Stimulated activated CD4-positive, alpha-beta T cell treated with anti-CD3 and anti-CD28 coated beads, Interleukin-1b, Interleukin-23, amount 100 ng/mL, for 24 hours (primary cell): Measurements from ENCODE around the gene MCEMP1.
A peak's percentile ranks its signal among the peaks of the same experiment; 100 is the strongest.
"Not testable (repeated sequence)": the region's sequence is repeated elsewhere in the genome, so short reads cannot be mapped to it uniquely, and the experiment has no call there.

Experiments
- DNase-seq, 4 experiments: peaks; one replicate each; pipeline ENCODE4 v3.0.0-alpha.2; 2020; ENCODE audit warnings: low read depth in 4 of 4, low spot score in 1 of 4

MCEMP1 gene

DNA sequence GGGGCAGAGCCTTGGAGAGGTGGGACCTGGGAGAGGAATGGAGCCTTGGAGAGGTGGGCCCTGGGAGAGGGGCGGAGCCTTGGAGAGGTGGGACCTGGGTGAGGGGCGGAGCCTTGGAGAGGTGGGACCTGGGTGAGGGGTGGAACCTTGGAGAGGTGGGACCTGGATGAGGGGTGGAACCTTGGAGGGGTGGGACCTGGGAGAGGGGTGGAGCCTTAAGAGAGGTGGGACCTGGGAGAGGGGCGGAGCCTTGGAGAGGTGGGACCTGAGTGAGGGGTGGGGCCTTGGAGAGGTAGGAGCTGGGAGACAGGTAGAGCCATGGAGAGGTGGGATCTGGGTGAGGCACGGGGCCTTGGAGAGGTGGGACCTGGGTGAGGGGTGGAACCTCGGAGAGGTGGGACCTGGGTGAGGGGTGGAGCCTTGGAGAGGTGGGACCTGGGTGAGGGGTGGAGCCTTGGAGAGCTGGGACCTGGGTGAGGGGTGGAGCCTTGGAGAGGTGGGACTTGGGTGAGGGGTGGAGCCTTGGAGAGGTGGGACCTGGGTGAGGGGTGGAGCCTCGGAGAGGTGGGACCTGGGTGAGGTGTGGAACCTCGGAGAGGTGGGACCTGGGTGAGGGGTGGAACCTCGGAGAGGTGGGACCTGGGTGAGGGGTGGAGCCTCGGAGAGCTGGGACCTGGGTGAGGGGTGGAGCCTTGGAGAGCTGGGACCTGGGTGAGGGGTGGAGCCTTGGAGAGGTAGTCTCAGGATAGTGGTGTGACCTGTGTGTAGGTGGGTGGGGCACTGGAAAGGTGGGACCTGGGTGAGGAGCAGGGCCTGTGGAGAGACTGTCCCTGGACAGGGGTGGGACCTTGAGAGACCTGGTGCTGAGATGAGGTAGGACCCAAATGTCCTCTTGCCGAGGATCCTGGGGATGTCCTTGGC is 33.0 kb upstream of the MCEMP1 start:
- not testable (repeated sequence) for DNase-seq

DNA sequence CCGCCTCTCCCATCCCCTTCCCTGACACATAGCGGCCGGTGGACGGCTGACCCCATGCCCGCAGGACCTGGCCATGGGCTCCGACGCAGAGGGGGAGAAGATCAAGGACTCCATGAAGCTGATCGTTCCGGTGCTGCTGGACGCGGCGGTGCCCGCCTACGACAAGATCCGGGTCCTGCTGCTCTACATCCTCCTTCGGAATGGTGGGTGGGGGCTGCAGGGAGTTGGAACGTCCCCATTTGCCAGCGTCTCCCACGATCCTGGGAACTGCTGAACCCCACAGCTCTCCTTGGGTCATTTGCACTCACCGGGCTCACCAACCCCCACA is 32.4 kb upstream of the MCEMP1 start:
- no peak for DNase-seq

DNA sequence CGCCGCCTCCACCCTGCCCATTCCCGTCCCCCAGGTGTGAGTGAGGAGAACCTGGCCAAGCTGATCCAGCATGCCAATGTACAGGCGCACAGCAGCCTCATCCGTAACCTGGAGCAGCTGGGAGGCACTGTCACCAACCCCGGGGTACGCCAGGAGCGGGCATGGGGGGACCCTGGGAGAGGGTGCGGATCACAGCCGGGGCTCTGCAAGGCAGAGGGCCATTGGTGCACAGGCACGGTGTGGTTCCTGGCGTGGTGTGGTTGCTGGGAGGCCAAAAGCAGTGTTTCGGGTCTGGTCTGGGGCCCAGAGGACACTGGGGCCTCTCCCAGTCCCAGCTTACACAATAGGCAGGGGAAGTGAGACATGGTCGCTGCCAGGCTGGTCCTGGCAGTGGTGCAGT is 31.7 kb upstream of the MCEMP1 start:
- no peak for DNase-seq

DNA sequence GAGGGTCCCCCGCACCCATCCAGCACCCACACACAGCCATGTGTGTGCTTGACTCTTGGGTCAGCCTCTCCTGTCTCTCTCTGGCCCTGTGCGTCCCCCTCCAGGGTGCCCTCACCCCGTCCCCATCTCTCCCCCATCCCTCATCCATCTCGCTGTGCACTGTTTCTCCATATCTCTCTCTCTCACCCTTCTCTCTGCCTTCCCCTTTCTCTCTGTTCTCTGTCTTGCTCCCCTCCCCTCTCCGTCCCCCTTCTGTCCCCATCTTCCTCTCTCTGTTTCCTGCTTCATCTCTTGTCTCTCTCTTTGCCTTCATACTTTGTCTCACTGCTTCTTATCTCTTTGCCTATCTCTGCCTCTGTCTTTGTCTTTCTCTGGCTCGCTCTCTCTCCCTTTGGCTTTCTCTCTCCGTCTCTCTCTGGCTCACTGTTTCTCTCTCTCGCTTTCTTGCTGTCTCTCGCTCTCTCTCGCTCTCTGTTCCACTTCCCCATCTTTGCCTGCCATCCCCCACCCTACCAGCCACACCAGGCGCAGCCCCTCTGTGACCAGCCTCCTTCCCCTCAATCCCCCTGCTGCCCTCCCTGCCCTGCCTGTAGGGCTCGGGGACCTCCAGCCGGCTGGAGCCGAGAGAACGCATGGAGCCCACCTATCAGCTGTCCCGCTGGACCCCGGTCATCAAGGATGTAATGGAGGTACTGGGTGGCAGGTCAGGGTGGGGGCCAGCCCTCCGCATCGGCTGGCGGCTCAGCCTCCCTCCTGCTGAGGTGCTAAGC is 31.0 kb upstream of the MCEMP1 start:
- no peak for DNase-seq

DNA sequence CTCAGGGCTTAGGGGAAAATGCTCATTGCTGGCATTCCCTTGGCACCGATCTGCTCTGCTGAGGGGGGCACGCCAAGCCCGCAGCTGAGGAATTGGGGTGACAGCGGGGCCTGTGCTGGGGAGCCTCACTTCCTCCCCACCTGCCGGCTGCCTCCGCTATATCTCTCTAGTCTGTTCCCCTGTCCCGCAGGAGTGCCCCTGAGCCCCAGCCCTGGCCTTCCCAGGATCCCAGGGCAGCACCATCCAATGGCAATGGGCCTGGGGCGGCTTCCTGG is 30.5 kb upstream of the MCEMP1 start:
- DNase-seq = no peak

DNA sequence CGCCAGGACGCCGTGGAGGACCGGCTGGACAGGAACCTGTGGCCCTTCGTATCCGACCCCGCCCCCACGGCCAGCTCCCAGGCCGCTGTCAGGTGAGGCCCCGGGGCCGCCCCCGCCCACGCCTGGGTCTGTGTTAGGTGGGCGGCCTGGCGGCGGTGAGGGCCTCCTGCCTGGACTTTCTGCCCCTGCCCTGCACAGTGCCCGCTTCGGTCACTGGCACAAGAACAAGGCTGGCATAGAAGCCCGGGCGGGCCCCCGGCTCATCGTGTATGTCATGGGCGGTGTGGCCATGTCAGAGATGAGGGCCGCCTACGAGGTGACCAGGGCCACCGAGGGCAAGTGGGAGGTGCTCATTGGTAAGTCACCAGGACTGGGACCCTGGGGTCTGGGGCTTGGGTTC is 29.7 kb upstream of the MCEMP1 start:
- DNase-seq = no peak

DNA sequence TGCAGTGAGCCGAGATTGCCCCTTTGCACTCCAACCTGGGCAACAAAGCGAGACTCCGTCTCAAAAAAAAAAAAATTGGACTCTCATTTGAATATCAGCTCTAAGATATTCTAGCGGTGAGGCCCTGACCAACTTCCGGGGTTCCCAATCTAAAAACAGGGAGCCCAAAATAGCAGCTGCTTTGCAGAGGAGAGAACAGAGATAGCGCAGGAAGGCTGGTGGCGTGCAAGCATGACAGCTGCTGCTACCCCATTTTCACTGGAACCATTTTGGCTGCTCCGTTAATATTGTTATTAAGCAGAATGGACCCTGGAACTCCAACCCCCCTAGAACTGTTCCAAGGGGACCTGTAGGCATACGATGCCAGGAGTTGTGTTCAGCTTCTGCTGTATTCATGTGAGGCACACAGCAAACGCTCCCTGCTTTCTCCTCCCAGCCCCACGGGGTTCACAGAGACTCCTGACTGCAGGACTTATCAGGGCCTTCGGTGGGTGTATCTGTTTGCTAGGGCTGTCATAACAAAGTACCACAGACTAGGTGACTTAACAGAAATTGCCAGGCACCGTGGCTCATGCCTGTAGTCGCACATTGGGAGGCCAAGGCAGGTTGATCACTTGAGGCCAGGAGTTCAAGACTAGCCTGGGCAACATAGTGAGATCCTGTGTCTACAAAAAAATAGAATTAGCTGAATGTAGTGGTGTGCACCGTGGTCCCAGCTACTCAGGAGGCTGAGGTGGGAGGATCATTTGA is 28.4 kb upstream of the MCEMP1 start:
- no peak for DNase-seq

DNA sequence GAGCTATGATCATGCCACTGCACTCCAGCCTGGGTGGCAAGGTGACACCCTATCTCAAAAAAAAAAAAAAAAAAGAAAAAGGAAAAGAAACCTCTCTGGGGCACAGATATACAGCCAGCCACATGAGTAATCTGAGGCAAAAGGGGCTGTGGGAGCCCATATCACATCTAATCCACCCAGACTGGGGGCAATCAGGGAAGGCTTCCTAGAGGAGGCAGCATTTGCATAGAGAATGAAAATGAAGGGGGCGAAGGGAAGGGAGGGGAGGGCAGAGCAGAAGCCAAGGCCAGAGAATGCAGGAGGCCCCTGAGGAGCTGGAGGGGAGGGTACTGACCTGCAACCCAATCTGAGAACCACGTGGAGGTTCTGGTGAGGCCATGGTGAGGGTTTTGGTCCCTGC is 26.7 kb upstream of the MCEMP1 start:
- no peak for DNase-seq

DNA sequence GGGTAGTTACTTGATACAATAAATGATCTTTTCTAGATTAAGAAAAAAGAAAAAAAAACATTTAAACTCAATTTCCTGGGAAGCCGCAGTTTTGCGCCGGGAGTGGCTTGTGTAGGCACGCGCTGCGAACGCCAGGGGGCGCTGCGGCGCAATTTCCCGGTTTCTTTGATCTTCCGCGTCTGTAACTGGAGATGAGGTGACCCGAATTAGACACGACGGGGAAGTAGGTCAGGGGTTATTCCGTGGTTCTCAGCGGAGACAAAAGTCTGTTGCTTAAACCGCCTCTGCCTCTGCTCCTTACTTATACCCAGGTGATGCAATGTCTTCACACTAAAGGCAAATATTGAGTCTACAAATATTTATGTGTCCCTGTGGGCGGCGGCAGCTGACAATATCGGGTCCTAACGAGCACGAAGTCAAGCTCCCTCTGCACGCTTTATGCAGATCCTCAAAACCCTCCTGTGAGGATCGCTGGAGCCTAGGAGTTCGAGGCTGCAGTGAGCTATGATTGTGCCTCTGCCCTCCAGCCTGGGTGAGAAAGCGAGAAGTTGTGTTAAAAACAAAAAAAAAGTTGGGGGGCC is 24.7 kb upstream of the MCEMP1 start:
- DNase-seq = peak; percentile 69 to 83 (median 78)

DNA sequence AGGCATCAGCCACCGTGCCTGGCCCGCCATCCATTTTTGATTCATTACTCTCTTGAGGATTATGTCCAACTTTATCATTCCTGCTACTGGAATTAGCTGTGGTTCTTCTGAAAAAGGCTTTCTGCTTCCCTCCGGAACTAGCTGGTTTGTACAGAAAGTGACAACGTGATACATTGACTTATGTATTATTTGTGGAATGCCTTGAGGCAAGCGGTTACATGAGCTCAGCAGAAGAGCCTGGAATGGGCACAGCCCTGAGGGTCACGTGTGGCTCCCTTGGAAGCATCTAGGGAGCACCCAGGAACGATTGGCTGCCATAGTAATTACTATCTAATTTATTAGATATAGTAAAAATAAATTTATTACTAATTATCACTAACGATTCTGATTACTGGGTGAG is 22.5 kb upstream of the MCEMP1 start:
- DNase-seq = no peak

DNA sequence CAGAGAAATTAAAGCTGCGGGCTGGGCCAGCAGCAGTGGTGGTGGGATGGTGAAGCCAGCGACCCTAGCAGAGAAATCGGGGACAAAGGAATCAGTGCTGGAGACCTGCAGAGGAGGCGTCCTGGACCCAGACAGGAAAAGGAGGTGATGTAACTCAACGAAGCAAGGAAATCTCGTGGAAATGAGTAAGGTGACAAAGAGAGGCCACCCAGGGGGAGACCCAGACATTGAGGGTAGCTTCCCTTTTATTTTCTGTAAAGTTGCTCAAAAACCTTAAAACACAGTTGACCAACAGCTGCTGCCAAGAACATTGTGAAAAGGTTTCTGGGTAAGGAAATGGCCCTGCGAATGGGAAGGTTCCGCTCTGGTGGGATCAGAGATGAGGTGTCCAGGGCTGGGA is 21.3 kb upstream of the MCEMP1 start:
- no peak for DNase-seq

DNA sequence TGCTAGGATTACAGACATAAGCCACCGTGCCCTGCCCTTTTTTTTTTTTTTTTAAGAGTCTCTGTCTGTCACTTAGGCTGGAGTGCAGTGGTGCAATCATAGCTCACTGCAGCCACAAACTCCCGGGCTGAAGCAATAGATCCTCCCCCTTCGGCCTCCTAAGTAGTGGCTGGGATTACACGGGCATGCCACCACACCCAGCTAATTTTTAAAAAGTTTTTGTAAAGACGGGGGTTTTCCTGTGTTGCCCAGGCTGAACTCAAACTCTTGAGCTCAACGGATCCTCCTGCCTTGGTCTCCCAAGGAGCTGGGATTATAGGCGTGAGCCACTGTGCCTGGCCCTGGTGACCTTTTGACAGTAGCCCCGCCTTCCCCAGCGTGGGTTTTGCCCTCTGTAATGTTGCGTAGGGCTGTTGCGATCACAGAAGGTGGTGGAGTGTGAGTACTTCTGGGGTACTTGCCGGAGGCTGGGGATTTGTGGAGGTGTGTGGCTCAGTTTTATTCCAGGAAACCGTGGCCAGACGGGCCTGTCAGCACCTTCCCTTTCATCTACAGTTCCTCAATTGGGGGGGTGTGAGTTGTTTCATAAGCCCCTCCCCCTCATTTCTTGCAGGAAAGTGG is 19.6 kb upstream of the MCEMP1 start:
- DNase-seq = no peak

DNA sequence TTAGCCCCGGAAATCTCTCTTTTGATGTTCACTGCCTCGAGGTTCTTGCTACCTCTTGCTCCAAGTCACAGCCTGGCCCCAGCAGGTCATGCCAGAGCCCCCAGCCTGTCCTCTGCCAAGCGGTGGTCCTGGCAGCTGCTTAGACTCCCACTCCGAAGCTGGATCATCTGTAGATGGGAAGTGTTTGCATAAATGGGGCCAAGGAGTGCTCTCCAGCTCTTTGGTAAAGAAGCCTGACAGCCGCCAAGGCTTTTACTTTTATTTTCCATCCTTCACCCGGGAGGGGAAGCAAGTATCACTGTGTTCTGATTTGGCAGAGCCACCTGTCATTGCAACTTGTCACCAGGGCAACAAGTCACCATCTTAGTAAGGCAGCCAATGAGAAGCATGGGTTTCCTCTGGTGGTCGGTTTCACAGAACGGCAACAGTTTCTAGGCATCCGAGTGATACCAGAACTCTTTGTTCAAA is 18.6 kb upstream of the MCEMP1 start:
- no peak for DNase-seq

DNA sequence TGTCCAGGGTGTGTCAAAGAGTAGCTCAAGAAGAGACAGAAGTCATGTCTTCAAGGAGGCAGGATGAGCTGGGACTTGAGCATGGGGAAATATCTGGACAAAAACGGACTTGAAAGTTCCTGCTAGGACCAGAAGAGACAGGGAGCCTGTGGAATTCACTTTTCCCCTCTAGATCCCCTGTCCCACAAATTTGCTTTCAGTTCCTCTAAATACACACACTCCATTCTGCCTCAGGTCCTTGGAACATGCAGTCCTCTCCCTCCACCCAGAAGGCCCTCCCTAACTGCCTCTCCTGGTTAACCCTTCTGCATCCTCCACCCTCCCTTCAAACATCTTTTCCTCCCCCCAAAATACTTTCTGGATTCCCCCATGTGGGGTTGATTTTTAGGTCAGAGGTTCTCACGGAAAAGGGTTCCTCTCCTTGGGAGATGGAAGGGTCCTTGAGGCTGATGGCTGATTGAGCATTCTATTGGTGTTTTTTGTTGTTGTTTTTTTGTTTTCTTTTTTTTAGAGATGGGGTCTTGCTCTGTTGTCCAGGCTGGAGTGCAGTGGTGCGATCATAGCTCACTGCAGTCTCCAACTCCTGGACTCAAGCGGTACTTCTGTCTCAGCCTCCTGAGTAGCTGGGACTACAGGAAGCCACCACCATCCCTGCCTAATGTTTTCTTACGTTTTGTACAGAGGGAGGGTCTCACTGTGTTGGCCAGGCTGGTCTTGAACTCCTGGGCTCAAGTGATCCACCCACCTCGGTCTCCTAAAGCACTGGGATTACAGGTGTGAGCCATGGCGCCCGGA is 14.9 kb upstream of the MCEMP1 start:
- no peak for DNase-seq

DNA sequence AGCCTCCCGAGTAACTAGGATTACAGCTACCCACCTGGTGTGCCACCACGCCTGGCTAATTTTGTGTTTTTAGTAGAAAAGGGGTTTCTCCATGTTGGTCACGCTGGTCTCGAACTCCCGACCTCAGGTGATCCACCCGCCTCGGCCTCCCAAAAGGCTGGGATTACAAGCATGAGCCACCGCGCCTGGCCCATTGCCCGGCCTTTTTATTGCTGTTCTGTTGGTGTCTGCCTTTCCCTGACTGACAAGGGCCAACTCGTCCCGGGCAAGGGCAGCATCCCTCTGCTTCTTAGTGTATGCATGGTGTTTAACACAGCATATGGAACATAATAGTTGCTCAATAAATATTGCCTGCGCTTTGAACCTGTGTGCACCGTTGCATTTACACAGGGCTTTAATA is 14.2 kb upstream of the MCEMP1 start:
- DNase-seq = no peak

DNA sequence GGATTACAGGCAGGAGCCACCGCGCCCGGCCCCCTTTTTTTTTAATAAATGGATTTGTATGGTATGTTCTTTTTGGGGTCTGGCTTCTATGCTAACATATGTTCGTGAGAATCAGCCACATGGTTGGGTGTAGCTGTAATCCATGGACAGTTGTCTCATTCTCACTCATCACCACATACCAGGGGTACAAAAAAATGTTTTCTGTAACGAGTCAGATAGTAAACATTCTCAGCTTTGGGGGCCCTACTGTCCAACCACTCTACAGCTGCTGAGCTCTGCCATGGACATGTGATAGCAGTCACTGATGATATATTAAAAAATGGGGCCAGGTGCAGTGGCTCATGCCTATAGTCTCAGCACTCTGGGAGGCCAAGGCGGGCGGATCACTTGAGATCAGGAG is 13.2 kb upstream of the MCEMP1 start:
- DNase-seq = no peak

DNA sequence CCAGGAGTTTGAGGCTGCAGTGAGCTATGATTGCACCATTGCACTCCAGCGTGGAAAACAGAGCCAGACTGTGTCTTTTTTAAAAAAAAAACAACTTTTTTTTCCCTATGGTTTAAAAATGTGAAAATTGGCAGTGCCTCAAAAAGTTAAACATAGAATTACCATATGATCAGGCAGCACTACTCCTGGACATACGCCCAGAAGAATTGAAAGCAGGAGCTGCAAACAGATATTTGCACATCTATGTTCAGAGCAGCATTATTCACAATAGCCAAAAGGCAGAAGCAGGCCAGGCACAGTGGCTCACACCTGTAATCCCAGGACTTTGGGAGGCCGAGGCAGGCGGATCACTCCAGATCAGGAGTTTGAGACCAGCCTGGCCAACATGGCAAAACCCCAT is 11.8 kb upstream of the MCEMP1 start:
- DNase-seq = no peak

DNA sequence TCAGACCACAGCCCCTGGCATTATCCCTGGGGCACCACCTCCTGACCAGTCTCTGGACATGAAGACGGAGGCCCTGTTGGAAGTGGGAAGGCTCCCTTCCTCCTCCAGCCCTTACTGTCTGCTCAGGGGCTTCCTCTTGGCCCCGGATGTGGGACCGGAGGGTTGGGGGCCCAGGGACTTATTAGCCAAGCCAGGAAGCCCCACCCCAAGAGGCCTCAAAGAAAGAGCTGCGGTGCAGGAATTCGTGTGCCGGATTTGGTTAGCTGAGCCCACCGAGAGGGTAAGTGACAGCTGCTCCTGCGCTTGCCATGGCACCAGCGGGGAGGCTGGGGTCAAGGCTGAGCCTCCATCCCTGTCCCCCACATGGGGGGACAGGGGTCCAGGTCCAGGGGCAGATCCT is 8.0 kb upstream of the MCEMP1 start, which contains the start of gene RETN:
Gene RETN (plus strand): TSS at position 208 of the 400 bp plus-strand sequence. CDS start 278 bp downstream, outside the sequence.
- DNase-seq = no peak

DNA sequence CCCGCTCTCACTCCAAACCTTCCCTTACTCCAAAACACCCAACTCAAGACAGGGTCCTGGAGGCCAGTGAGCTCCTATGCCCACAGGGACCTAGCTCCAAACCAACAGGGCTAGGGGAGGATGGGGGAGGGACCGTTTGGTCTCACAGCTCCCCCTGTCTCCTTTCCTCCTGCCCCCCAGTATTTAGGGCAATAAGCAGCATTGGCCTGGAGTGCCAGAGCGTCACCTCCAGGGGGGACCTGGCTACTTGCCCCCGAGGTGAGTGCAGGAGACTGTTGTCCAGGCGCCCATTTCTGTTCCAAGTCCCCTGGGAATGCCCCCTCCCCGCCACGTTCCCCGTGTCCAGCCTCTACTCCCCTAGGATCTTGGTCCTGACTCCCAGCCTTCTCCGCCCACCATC is 7.2 kb upstream of the MCEMP1 start:
- no peak for DNase-seq

DNA sequence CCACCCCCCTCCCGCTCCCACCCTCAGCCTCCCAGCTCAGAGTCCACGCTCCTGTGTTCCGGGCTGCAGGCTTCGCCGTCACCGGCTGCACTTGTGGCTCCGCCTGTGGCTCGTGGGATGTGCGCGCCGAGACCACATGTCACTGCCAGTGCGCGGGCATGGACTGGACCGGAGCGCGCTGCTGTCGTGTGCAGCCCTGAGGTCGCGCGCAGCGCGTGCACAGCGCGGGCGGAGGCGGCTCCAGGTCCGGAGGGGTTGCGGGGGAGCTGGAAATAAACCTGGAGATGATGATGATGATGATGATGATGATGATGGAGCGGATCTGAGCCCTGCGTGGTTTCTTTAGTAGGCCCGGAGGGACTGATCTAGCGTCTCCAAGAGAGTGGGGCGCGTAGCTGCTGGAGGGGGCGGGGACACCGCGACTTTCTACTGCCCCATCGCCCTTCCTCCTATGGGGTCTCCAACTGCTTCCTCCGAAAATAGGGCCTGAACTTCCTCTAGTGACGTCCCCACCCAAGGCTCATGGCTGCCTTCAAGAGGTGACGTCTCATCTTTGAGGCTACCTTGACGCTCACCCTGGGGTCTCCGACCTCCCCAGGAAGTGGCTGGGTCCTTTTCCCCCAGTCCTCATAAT is 6.6 kb upstream of the MCEMP1 start:
- DNase-seq = no peak
